ENCODE data around the gene OR2AG2. TPM values are rescaled to one million over a fixed set of nuclear protein-coding genes. Genes with fewer than 3 reads are reported as not detected.

Gene OR2AG2
- total RNA-seq, 1 donor, result 0.09 TPM

- DNase-seq (ENCODE audit: low read depth), result no peak
Measured at GRCh38 chr11:6742260-6742659, 29.5 kb downstream of the OR2AG2 start.

GRCh38 chr11:6738590-6738989 is 33.2 kb downstream of the OR2AG2 start:
- no peak for TF ChIP-seq CTCF (IDR thresholded peaks at IDR 0.05; ENCODE audit: insufficient read depth, low read length)
- DNase-seq (ENCODE audit: low read depth), result no peak
- H3K4me3 ChIP-seq (ENCODE audit: low read depth, low read length), result no peak overlapping the region

More at GRCh38 chr11:6742260-6742659, 29.5 kb downstream of the OR2AG2 start:
- no peak for TF ChIP-seq CTCF (IDR thresholded peaks at IDR 0.05; ENCODE audit: insufficient read depth, low read length)
- H3K4me3 ChIP-seq (ENCODE audit: low read depth, low read length), result no peak overlapping the region

- peak; percentile 65 for TF ChIP-seq CTCF (IDR thresholded peaks at IDR 0.05; ENCODE audit: insufficient read depth, low read length)
- no peak overlapping the region for H3K4me3 ChIP-seq (ENCODE audit: low read depth, low read length)
- DNase-seq (ENCODE audit: low read depth), result peak; percentile 52
Measured at GRCh38 chr11:6737872-6738466, 33.8 kb downstream of the OR2AG2 start.

GRCh38 chr11:6736495-6737121 is 35.2 kb downstream of the OR2AG2 start:
- TF ChIP-seq CTCF (IDR thresholded peaks at IDR 0.05; ENCODE audit: insufficient read depth, low read length), result no peak
- peak; percentile 13 for DNase-seq (ENCODE audit: low read depth)
- no peak overlapping the region for H3K4me3 ChIP-seq (ENCODE audit: low read depth, low read length)

GRCh38 chr11:6735306-6735705 is 36.5 kb downstream of the OR2AG2 start:
- no peak overlapping the region for H3K4me3 ChIP-seq (ENCODE audit: low read depth, low read length)
- TF ChIP-seq CTCF (IDR thresholded peaks at IDR 0.05; ENCODE audit: insufficient read depth, low read length), result no peak
- DNase-seq (ENCODE audit: low read depth), result no peak

- H3K4me3 ChIP-seq (ENCODE audit: low read depth, low read length), result no peak overlapping the region
- no peak for DNase-seq (ENCODE audit: low read depth)
- TF ChIP-seq CTCF (IDR thresholded peaks at IDR 0.05; ENCODE audit: insufficient read depth, low read length), result no peak
Measured at GRCh38 chr11:6734616-6735015, 37.2 kb downstream of the OR2AG2 start.

All from fibroblast of the aortic adventitia (primary cell).